ENCODE results near the gene RNF5.
A peak's percentile ranks its signal among the peaks of the same experiment; 100 is the strongest.

The RNF5 gene

DNA sequence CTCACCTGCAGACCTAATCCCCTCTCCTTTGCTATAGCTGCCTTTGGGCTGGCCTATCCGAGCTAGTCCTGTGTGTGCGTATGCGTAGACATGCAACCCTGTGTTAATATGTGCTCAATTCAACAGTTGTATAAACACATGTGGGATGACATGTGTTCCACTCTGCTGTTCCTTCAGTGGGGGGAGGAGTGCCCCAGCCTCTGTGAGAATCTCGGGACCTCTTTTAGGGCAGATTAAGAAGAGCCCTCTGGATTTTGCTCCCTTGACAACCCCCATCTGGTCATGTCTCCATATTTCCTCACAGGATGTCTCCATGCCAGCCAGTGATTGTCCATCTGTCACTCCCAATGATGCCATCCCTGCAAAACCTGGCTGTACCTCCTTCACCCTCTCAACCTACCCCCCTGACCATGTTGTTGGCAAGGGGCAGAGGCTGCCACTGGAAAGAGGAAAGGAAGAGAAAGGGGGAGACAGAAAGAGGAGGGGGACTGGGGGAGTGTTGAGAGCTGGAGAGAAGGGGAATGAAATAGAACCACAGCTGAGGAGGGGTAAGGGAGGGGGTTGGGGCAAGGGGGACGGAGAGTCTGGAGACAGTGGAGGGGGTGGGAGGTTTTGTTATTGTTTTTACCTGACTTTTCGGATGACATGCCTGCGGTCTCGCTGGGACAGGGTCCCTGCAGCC lies 26.9 kb upstream of the RNF5 start:
- Histone ChIP-seq H3K4ac (ENCODE audit: low read depth, low read length) (no peak overlapping the region), H3K27me3 (ENCODE audit: insufficient read depth, low read length) (peaks cover 20% of the 10 kb centered on the region), H3K4me2 (ENCODE audit: low read length) (no peak overlapping the region), H3K23ac (ENCODE audit: low read length) (no peak overlapping the region), H2AK5ac (ENCODE audit: low read length) (no peak overlapping the region), H3K36me3 (ENCODE audit: control insufficient read depth in 1 of 2, insufficient read depth in 2 of 2, low read length in 2 of 2) (peaks cover 6 to 8% of the 10 kb centered on the region in 2 experiments), H3K9ac (ENCODE audit: low read length) (no peak overlapping the region), H3K79me2 (ENCODE audit: control insufficient read depth, insufficient read depth, low read length, poor library complexity) (peaks cover 14% of the 10 kb centered on the region), H3K4me1 (ENCODE audit: control insufficient read depth in 1 of 2, insufficient read depth in 2 of 2, low read length in 2 of 2) (peaks cover 10 to 13% of the 10 kb centered on the region in 2 experiments), H3K27ac (ENCODE audit: low read depth, low read length) (no peak overlapping the region), H4K8ac (ENCODE audit: low read depth, low read length) (no peak overlapping the region), H4K91ac (ENCODE audit: low read depth, low read length) (no peak overlapping the region), H3K18ac (ENCODE audit: low read length) (no peak overlapping the region), H3K79me1 (ENCODE audit: low read length) (peaks cover 19% of the 10 kb centered on the region), H4K12ac (ENCODE audit: low read depth, low read length) (no peak overlapping the region), H3K4me3 (ENCODE audit: low read depth, low read length) (no peak overlapping the region), H3K9me3 (ENCODE audit: insufficient read depth, low read depth, low read length) (peaks cover 3% of the 10 kb centered on the region), H2BK5ac (ENCODE audit: low read depth, low read length, poor library complexity) (no peak overlapping the region), H3K14ac (ENCODE audit: low read length) (no peak overlapping the region), H2BK12ac (ENCODE audit: low read length) (no peak overlapping the region), H2BK120ac (ENCODE audit: insufficient read depth, low read length, poor library complexity) (no peak overlapping the region), H2AFZ (ENCODE audit: insufficient read depth, low read length, poor library complexity) (no peak overlapping the region)
- no CpG with 5 or more reads among the region's 8 CpGs for WGBS (ENCODE audit: extremely low coverage, insufficient coverage, insufficient read length)
- DNase-seq = no peak

- WGBS (ENCODE audit: extremely low coverage, insufficient coverage, insufficient read length) = no CpG with 5 or more reads among the region's 24 CpGs
- H3K9ac ChIP-seq (ENCODE audit: low read length) = no peak within 1 kb of the TSS
- H3K9me3 ChIP-seq (ENCODE audit: insufficient read depth, low read depth, low read length) = peaks cover 3% of the 10 kb centered on the region
- no peak within 1 kb of the TSS for H4K12ac ChIP-seq (ENCODE audit: low read depth, low read length)
- H3K79me1 ChIP-seq (ENCODE audit: low read length) = peaks cover 19% of the 10 kb centered on the region
- H3K4ac ChIP-seq (ENCODE audit: low read depth, low read length) = no peak within 1 kb of the TSS
- H4K91ac ChIP-seq (ENCODE audit: low read depth, low read length) = peak within 1 kb of the TSS; percentile 45
- H3K27ac ChIP-seq (ENCODE audit: low read depth, low read length) = no peak within 1 kb of the TSS
- H3K23ac ChIP-seq (ENCODE audit: low read length) = no peak within 1 kb of the TSS
- no peak within 1 kb of the TSS for H2BK5ac ChIP-seq (ENCODE audit: low read depth, low read length, poor library complexity)
- peaks cover 10 to 13% of the 10 kb centered on the region in 2 experiments for H3K4me1 ChIP-seq (ENCODE audit: control insufficient read depth in 1 of 2, insufficient read depth in 2 of 2, low read length in 2 of 2)
- H2BK12ac ChIP-seq (ENCODE audit: low read length) = peak within 1 kb of the TSS; percentile 38
- peaks cover 20% of the 10 kb centered on the region for H3K27me3 ChIP-seq (ENCODE audit: insufficient read depth, low read length)
- H3K4me2 ChIP-seq (ENCODE audit: low read length) = peak within 1 kb of the TSS; percentile 96
- H3K79me2 ChIP-seq (ENCODE audit: control insufficient read depth, insufficient read depth, low read length, poor library complexity) = peaks cover 14% of the 10 kb centered on the region
- H2BK120ac ChIP-seq (ENCODE audit: insufficient read depth, low read length, poor library complexity) = no peak within 1 kb of the TSS
- no peak within 1 kb of the TSS for H3K4me3 ChIP-seq (ENCODE audit: low read depth, low read length)
- no peak within 1 kb of the TSS for H2AFZ ChIP-seq (ENCODE audit: insufficient read depth, low read length, poor library complexity)
- peaks cover 11 to 13% of the 10 kb centered on the region in 2 experiments for H3K36me3 ChIP-seq (ENCODE audit: control insufficient read depth in 1 of 2, insufficient read depth in 2 of 2, low read length in 2 of 2)
- H3K14ac ChIP-seq (ENCODE audit: low read length) = no peak within 1 kb of the TSS
- DNase-seq = no peak
- H3K18ac ChIP-seq (ENCODE audit: low read length) = no peak within 1 kb of the TSS
- H2AK5ac ChIP-seq (ENCODE audit: low read length) = no peak within 1 kb of the TSS
- peak within 1 kb of the TSS; percentile 14 for H4K8ac ChIP-seq (ENCODE audit: low read depth, low read length)
Observed at GRCh38 chr6:32151863-32152768, 26.1 kb upstream of the RNF5 start, which contains the start of gene PRRT1. PRRT1 (minus strand) TSS chr6:32151939; CDS start chr6:32151827, 112 bp downstream.

DNA sequence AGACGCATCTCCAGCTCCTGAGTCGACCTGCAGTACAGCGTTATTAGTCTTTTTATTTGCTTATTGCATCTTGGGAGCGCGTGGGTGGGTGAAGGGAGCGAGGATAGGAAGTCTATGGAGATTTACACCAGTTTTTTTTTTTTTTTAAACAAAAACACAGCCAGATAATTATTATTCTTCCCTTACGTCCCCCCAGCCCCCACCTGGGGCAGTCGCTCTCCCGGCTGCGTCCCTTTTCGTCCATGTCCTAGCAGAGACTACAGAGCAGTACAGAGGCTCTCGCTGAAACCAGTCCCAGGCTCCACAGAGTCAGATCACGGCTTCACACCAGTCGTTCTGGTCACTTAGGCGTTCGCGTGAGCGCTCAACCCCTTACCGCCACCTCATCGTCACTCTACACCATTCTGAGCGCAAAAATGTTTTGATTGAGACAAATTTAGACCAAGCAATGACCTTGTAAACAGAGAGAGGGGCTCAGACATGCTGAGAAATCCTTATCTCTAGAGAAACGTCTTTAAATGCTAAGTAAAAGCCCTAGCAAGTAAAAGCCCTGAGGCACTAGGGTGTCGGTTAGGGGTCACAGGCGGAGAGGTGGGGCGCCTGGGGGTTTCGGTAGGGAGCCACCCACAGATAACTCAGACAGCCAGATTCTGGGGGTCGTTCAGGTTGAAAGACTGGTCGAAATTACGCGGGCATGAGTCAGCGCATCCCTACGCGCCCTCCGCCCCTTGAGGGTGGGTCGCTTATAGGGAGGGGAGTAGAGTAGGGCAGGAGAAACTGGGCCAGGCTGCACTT lies 25.2 kb upstream of the RNF5 start:
- peaks cover 18 to 20% of the 10 kb centered on the region in 2 experiments for H3K36me3 ChIP-seq (ENCODE audit: control insufficient read depth in 1 of 2, insufficient read depth in 2 of 2, low read length in 2 of 2)
- peaks cover 19% of the 10 kb centered on the region for H3K79me1 ChIP-seq (ENCODE audit: low read length)
- H2BK12ac ChIP-seq (ENCODE audit: low read length) = peak overlapping the region; percentile 32
- peak overlapping the region; percentile 43 for H3K9ac ChIP-seq (ENCODE audit: low read length)
- H3K4me1 ChIP-seq (ENCODE audit: control insufficient read depth in 1 of 2, insufficient read depth in 2 of 2, low read length in 2 of 2) = peaks cover 10 to 13% of the 10 kb centered on the region in 2 experiments
- peak overlapping the region; percentile 96 for H3K4me2 ChIP-seq (ENCODE audit: low read length)
- H2BK120ac ChIP-seq (ENCODE audit: insufficient read depth, low read length, poor library complexity) = peak overlapping the region; percentile 84
- no CpG with 5 or more reads among the region's 35 CpGs for WGBS (ENCODE audit: extremely low coverage, insufficient coverage, insufficient read length)
- no peak overlapping the region for H3K23ac ChIP-seq (ENCODE audit: low read length)
- H2AK5ac ChIP-seq (ENCODE audit: low read length) = no peak overlapping the region
- peaks cover 14% of the 10 kb centered on the region for H3K79me2 ChIP-seq (ENCODE audit: control insufficient read depth, insufficient read depth, low read length, poor library complexity)
- H4K12ac ChIP-seq (ENCODE audit: low read depth, low read length) = peak overlapping the region; percentile 91
- H3K27ac ChIP-seq (ENCODE audit: low read depth, low read length) = peak overlapping the region; percentile 37
- DNase-seq = peak in 1 of 2 donors; percentile 37
- H2BK5ac ChIP-seq (ENCODE audit: low read depth, low read length, poor library complexity) = peak overlapping the region; percentile 87
- H2AFZ ChIP-seq (ENCODE audit: insufficient read depth, low read length, poor library complexity) = peak overlapping the region; percentile 71
- H3K18ac ChIP-seq (ENCODE audit: low read length) = peak overlapping the region; percentile 86
- peak overlapping the region; percentile 84 for H4K91ac ChIP-seq (ENCODE audit: low read depth, low read length)
- H3K4me3 ChIP-seq (ENCODE audit: low read depth, low read length) = peak overlapping the region; percentile 82
- H3K14ac ChIP-seq (ENCODE audit: low read length) = peak overlapping the region; percentile 87
- peaks cover 3% of the 10 kb centered on the region for H3K9me3 ChIP-seq (ENCODE audit: insufficient read depth, low read depth, low read length)
- peak overlapping the region; percentile 38 for H3K4ac ChIP-seq (ENCODE audit: low read depth, low read length)
- H3K27me3 ChIP-seq (ENCODE audit: insufficient read depth, low read length) = peaks cover 20% of the 10 kb centered on the region
- H4K8ac ChIP-seq (ENCODE audit: low read depth, low read length) = peak overlapping the region; percentile 81

Data from trophoblast cell (in vitro differentiated cells and primary cell).